ENCODE measurements around the gene CYP27B1. TPM values are rescaled to one million over a fixed set of nuclear protein-coding genes. Genes with fewer than 3 reads are reported as not detected.

CYP27B1 gene
- total and polyA plus RNA-seq, 8 donors, result 0.56 to 3.1 (median 1.4) TPM; not detected in 1

GRCh38 chr12:57809425-57809824 lies 42.5 kb upstream of the CYP27B1 start:
- intact Hi-C loops (cut with DNase I; ENCODE audit: low total_unique reads), result no loop called here
- DNase-seq, result no peak
- H3K27me3 ChIP-seq, result no peaks in the 10 kb centered on the region
- H3K4me3 ChIP-seq, result no peak overlapping the region
- WGBS, 5 donors, result 86 to 99% (median 94%) methylated on average over 3 of the region's 3 CpGs
- H3K27ac ChIP-seq, result no peak overlapping the region
- H3K9me3 ChIP-seq, result no peaks in the 10 kb centered on the region
- peaks cover 33 to 89% (median 85%) of the 10 kb centered on the region in 4 donors for H3K36me3 ChIP-seq
- TF ChIP-seq POLR2A (IDR thresholded peaks at IDR 0.05), result no peak
- TF ChIP-seq EP300 (IDR thresholded peaks at IDR 0.05), result no peak
- TF ChIP-seq CTCF (IDR thresholded peaks at IDR 0.05), result no peak
- no peak for TF ChIP-seq POLR2AphosphoS5 (IDR thresholded peaks at IDR 0.05)
- peaks cover 0 to 26% (median 3%) of the 10 kb centered on the region in 4 donors for H3K4me1 ChIP-seq

GRCh38 chr12:57808351-57808750 lies 41.5 kb upstream of the CYP27B1 start:
- Histone ChIP-seq H3K36me3 (peaks cover 33 to 97% (median 92%) of the 10 kb centered on the region in 4 donors), H3K27ac (no peak overlapping the region), H3K9me3 (no peaks in the 10 kb centered on the region), H3K4me1 (peaks cover 0 to 20% (median 2%) of the 10 kb centered on the region in 4 donors), H3K27me3 (no peaks in the 10 kb centered on the region), H3K4me3 (no peak overlapping the region)
- WGBS, 5 donors, result 81 to 91% (median 90%) methylated on average over 5 of the region's 5 CpGs
- DNase-seq, result no peak
- intact Hi-C loops (cut with DNase I; ENCODE audit: low total_unique reads), result no loop called here
- TF ChIP-seq EP300 (IDR thresholded peaks at IDR 0.05) (no peak), CTCF (IDR thresholded peaks at IDR 0.05) (no peak), POLR2AphosphoS5 (IDR thresholded peaks at IDR 0.05) (no peak), POLR2A (IDR thresholded peaks at IDR 0.05) (no peak)

- 83 to 91% (median 91%) methylated on average over 8 to 9 of the region's 9 CpGs for WGBS, 5 donors
- no peaks in the 10 kb centered on the region for H3K27me3 ChIP-seq
- DNase-seq, result no peak
- H3K9me3 ChIP-seq, result no peaks in the 10 kb centered on the region
- peaks cover 36 to 97% (median 93%) of the 10 kb centered on the region in 4 donors for H3K36me3 ChIP-seq
- H3K4me3 ChIP-seq, result no peak overlapping the region
- no peak overlapping the region for H3K27ac ChIP-seq
- intact Hi-C loops (cut with DNase I; ENCODE audit: low total_unique reads), result no loop called here
- TF ChIP-seq CTCF (IDR thresholded peaks at IDR 0.05) (no peak), EP300 (IDR thresholded peaks at IDR 0.05) (no peak), POLR2AphosphoS5 (IDR thresholded peaks at IDR 0.05) (no peak), POLR2A (IDR thresholded peaks at IDR 0.05) (no peak)
- H3K4me1 ChIP-seq, result peaks cover 0 to 16% (median 2%) of the 10 kb centered on the region in 4 donors
Measured at GRCh38 chr12:57807285-57807684, 40.4 kb upstream of the CYP27B1 start.

- H3K27me3 ChIP-seq, result no peaks in the 10 kb centered on the region
- no peak overlapping the region for H3K27ac ChIP-seq
- 92 to 97% (median 96%) methylated on average over 3 of the region's 3 CpGs for WGBS, 5 donors
- TF ChIP-seq POLR2A (IDR thresholded peaks at IDR 0.05) (no peak), POLR2AphosphoS5 (IDR thresholded peaks at IDR 0.05) (no peak), EP300 (IDR thresholded peaks at IDR 0.05) (no peak), CTCF (IDR thresholded peaks at IDR 0.05) (no peak)
- H3K9me3 ChIP-seq, result no peaks in the 10 kb centered on the region
- H3K4me3 ChIP-seq, result no peak overlapping the region
- peaks cover 0 to 16% (median 2%) of the 10 kb centered on the region in 4 donors for H3K4me1 ChIP-seq
- DNase-seq, result no peak
- H3K36me3 ChIP-seq, result peaks cover 42 to 99% (median 93%) of the 10 kb centered on the region in 4 donors
- intact Hi-C loops (cut with DNase I; ENCODE audit: low total_unique reads), result no loop called here
Measured at GRCh38 chr12:57806677-57807076, 39.8 kb upstream of the CYP27B1 start.

All from stomach (tissue), 9 donors.